ENCODE results near the gene IKBKE.

IKBKE gene

GRCh38 chr1:206469933-206470691, at the start of gene IKBKE:
Gene IKBKE, plus strand, starts transcription at chr1:206470476. Its CDS starts 2,752 bp downstream, at chr1:206473228.
- DNase-seq: no peak

DNA sequence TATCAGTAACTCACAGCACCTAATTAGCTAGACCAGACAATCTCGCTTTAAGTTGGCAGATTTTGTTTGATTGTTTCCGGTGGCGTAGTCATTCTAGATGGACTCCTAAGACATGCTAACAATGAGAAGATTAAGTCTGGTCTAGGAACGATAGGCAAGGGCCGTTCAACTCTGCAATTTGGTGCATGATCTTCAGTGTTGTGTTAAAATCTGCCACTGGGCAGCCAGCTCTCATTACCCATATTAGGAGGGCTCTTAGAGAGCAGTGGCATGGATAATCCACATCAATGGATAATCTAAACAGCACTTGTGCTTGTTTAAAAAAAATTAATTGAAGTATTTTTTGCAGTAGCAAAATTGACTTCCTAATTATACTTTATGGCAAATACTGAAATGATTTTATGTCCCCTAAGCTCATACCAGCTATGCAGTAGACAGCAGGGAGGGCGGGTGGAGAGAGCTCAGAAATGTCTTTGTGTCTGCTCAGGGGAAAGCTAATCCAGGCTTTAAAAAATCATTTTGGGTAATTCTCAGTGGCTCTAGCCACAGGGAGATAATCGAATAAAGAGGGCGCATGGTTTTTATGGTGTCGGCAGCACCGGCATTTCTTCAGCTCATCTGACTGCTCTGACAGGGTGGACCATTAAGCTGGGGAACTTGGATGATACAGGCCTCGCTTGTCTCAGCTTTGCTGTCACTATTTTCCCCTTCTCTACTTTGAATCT, 48.5 kb upstream of the IKBKE start:
- no peak for DNase-seq

GRCh38 chr1:206422525-206422924, 47.8 kb upstream of the IKBKE start:
- no peak for DNase-seq

- no peak for DNase-seq
Measured at GRCh38 chr1:206427291-206427690, 43.0 kb upstream of the IKBKE start.

DNA sequence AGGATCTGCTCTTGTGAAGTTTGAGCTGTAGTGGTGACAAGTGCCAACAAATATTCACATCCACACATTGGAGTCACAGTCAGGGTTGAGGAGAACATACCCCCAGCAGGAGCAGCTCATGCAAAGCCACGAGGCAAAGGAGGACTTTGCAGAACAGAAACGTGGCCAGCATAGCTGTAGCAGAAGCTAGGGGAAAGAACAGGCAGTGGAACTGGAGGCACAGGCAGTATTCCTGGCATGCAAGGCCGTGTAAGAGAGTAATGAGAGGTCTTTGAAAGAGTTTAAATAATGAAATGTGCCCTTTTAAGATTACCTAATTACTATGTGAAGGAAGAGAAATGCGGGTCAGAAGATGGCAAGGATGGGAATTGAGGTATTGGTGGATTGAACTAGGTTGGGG, 40.9 kb upstream of the IKBKE start:
- no peak for DNase-seq

DNA sequence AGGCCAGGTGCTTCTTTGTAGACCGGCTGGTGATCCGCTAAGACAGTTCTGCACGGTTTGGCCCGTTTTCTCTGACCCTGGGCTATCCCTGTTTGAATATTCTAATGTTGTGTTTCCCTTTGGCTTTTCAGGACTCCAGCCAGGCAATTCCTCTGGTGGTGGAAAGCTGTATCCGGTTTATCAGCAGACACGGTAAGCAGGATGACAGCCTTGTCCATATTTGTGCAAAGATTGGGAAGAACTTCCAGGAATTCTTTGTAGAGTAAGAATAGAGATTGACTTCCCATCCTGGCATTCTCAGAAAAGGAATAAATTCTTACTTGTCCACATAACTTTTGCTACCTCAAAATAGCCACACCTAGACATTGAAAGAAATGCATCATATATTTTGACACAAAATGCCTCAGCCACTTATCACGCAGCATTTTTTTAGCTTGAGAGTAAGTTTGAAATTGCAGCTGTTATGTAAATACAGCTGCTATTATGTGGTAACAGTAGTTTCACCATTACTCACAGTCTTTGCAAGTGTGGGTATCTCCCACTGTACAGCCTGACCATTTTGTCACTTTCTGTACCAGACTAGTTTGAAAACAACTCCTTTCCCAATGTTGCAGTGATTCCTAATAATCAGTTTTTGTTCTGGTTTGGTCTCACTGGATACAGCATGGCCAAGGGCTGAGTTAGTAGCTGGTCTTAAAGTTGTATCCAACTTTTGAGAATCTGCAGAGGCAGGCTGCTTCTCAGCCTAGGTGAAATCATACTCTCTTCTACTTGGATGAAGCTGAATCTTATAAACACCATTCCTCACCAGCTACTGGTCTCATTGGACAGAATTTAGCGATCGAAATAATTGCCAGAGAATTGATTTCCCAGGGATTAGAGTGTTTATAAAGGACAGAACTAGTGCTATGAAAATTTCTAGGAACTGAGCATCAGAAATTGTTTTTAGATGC, 40.0 kb upstream of the IKBKE start:
- DNase-seq: no peak

- DNase-seq: no peak
Measured at GRCh38 chr1:206435445-206435844, 34.8 kb upstream of the IKBKE start.

- DNase-seq: no peak
Measured at GRCh38 chr1:206438554-206438953, 31.7 kb upstream of the IKBKE start.

DNA sequence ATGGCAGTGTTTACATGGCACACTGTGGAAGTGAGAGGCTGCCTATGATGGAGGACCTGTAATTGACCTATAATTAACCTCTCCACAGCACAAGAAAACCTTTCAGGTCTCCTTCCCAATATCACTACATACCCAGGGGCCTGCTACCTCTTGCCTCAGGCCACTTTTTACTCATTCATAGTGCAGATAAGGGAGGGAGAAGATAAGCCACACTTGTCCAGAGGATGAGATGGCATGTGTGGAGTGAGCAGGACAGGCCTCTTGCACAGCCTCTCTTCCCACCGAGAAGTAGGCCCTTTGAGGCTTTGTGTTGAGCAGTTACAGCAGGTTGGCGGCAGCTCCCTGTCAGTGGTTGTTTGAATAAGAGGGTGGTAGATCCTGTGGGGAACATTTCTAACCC, 31.1 kb upstream of the IKBKE start:
- DNase-seq: no peak

GRCh38 chr1:206441336-206441967, 28.8 kb upstream of the IKBKE start:
- DNase-seq: no peak

DNA sequence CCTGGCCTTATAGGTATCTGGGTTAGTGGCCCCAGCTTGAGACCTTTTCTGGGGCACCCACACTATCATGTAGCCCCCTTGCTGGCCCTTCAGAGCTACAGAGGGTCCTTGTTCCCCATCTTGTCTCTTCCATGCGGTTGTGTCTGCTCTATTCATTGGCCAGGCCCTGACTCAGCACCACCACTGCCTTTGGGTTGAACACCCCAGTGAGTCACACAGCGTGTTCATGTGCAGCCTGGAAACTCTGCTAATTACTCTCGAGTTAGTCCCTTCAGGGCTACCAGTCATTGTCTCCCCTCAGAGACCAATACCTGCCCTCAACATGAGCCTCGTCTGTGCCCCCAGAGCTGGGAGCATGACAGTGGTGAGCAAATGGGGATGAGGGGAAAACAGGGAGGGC, 28.2 kb upstream of the IKBKE start:
- DNase-seq: no peak

DNA sequence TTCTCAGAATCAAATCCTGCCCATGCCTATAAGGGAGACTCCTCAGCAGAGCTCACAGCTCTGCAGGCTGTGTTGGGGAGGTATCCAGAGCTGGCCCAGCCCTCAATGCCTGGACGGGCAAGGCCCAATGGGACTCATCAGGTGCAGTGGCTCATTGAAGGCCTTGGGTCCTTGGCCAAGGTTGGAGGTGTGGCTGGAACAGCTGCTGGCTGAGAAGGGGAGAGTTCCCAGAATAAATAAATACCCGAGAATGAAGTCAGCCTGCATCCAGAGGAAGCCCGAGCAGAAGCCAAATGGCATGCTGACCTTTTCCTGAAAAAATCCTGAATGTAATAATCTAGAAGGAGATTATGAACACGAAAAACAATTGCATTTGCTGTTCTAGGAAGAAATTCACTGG, 25.2 kb upstream of the IKBKE start:
- no peak for DNase-seq

DNA sequence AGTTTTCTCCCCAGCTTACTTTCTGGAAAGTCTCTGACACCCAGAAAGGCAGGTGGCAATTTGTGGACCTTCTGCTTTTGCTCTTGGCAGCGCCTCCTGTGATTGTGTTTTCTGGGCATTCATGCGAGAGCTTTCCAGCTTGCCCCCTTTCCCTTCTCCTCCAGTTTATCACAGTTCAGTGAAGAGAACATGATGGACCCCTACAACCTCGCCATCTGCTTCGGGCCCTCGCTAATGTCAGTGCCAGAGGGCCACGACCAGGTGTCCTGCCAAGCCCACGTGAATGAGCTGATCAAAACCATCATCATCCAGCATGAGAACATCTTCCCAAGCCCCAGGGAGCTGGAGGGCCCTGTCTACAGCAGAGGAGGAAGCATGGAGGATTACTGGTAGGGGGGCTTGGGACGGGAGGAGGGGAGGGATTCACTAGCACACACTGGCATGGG, 24.3 kb upstream of the IKBKE start:
- no peak for DNase-seq

GRCh38 chr1:206446688-206447421, 23.4 kb upstream of the IKBKE start:
- no peak for DNase-seq

- no peak for DNase-seq
Measured at GRCh38 chr1:206447422-206447765, 22.9 kb upstream of the IKBKE start.

DNA sequence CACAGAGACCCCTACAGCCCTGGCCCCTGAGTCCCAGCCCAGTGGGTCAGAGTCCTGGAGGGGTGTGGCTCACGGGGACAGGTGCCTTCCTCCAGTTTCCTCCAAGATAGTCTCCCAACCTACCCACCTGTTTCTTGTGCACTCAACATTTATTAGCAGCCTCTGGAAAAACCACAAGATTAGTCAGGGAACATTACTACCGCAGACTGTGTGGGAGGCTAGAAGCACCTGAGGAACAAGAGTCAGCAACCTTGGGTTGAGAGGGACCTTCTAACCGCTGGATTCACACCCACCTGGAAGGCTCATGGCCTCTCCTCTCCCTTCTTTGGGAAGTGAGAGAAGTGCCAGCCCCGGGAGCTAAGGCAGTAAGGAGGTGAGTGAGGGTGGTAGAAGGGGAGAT, 22.5 kb upstream of the IKBKE start:
- no peak for DNase-seq

DNA sequence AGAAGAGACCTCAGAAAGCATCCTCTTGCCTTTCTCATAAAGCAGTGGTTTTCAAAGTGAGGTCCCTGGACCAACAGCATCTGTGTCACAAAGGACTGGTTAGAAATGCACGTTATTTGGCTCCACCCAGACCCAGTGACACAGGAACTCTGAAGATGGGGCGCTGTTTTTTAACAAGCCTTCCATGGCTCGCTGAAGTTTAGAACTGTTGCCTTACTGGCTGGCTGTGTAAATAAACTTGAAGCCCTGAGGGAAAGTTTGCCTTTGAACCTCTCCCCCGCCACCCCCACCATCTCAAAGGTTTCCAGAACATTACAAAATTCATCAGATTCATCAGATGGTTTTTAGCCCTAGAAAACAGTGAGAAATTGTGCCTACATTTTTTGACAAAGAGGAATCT, 21.8 kb upstream of the IKBKE start:
- DNase-seq: no peak

GRCh38 chr1:206449565-206449964, 20.7 kb upstream of the IKBKE start:
- DNase-seq: no peak

DNA sequence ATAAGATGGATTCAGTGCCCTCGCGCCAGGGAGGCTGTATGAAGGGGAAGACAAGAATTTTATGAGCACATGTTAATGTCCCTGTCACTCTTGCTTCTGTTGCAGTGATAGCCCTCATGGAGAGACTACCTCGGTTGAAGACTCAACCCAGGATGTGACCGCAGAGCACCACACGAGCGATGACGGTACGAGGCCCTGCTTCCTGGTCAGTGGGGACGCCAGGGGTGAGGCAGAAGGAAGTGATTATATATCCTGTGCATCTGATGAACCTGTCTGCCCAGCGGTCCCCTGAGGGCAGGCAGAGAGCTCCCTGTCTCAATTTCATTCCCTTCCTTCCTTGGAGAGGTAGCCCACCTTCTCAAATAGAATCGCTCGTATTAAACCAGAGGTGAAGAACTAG, 20.0 kb upstream of the IKBKE start:
- no peak for DNase-seq

DNA sequence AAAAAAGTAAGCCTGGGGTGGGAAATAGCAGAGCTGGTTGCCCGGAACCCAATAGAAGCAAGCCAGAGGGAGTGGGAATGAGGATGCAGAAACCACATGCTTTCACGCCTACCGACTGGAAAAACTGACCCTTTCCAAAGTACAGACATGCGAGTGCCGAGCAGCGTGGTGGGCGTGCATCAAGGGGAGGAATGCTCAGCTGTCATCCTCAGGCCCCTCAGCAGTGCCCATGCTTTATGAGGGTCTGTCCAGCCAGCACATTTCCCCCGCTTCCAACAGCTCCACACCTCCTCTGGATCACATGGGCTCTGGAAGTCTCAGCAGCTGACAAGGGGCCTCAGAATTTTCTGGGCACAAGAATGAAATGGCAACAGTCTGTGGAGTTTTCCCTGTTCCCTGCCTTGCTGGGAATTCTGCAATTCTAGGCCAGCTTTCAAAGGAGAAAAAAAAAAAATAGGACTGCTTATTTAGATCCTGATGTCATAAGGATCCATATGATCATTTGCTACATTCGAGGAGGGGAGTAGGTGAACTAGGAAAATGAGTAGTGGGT, 19.1 kb upstream of the IKBKE start:
- no peak for DNase-seq

DNA sequence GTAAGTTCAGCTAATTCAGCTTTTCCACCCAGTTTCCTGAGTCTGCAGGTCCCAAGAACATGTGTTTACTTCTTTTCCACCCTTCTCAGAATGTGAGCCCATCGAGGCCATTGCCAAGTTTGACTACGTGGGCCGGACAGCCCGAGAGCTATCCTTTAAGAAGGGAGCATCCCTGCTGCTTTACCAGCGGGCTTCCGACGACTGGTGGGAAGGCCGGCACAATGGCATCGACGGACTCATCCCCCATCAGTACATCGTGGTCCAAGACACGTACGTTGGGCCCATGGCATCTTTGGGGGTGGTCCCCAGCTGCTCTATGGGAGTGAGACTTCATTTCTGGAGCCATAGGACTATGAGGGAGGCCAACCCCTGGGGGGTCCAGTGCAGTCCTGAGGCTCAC, 17.2 kb upstream of the IKBKE start:
- DNase-seq: no peak

DNA sequence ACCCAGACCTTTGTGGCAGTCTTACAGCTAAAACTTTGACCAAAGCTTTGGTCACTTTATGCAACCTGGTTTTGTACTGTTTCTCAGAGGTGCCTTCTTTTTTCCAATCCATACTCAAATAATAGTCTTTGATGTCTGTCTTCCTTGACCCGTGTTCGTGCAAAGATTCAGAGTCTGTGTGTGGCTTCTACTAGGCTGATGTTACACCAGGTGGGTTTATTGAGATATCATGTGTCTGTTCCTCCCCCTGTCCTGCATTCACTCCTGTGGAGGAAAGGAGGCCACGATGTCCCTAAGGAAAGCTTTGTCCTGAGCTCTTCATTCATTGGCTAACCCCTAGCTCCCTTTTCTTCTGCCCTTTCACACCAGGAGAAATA, 15.0 kb upstream of the IKBKE start:
- no peak for DNase-seq
